Measurements from ENCODE around the gene CEACAM4. TPM values are rescaled to one million over a fixed set of nuclear protein-coding genes. Genes with fewer than 3 reads are reported as not detected.

The CEACAM4 gene
- total and polyA plus RNA-seq, 5 donors from 2014 or later, result 16.1 to 50.2 (median 32.6) TPM

GRCh38 chr19:41570639-41571112, 56.2 kb downstream of the CEACAM4 start:
- Mint-ChIP-seq H3K9me3 (no peaks in the 10 kb centered on the region), H3K36me3 (peaks cover 21% of the 10 kb centered on the region), H3K27ac (peak overlapping the region; percentile 40 to 64 (median 63)), H3K4me3 (peak overlapping the region in 3 of 4 donors; percentile 5 to 52 (median 16)), H3K4me1 (peaks cover 15 to 68% (median 33%) of the 10 kb centered on the region in 4 donors), H3K27me3 (no peaks in the 10 kb centered on the region)
- H3K27me3 ChIP-seq (ENCODE audit: control insufficient read depth, insufficient read depth, low read length), result no peaks in the 10 kb centered on the region
- H3K4me3 ChIP-seq (ENCODE audit: low read depth, low read length), result no peak overlapping the region
- H3K4me1 ChIP-seq (ENCODE audit: control insufficient read depth, insufficient read depth, low read length, poor library complexity, severe bottlenecking), result peaks cover 21% of the 10 kb centered on the region
- no peaks in the 10 kb centered on the region for H3K9me3 ChIP-seq (ENCODE audit: control insufficient read depth in 2 of 2, low read length in 2 of 2)
- peaks cover 31% of the 10 kb centered on the region for H3K36me3 ChIP-seq (ENCODE audit: control insufficient read depth, insufficient read depth, low read length)
- H3K27ac ChIP-seq (ENCODE audit: insufficient read depth, low read length, poor library complexity, severe bottlenecking), result no peak overlapping the region
- ATAC-seq (ENCODE audit: low read depth in 2 of 2) (peak; percentile 93 to 94), DNase-seq (peak; percentile 72 to 85 (median 83))

- Mint-ChIP-seq H3K36me3 (peaks cover 24% of the 10 kb centered on the region), H3K9me3 (no peaks in the 10 kb centered on the region), H3K4me1 (peaks cover 11 to 66% (median 32%) of the 10 kb centered on the region in 4 donors), H3K27me3 (no peaks in the 10 kb centered on the region), H3K4me3 (peak overlapping the region in 1 of 4 donors; percentile 16), H3K27ac (peak overlapping the region in 1 of 3 donors; percentile 64)
- DNase-seq, result no peak
- Histone ChIP-seq H3K27me3 (ENCODE audit: control insufficient read depth, insufficient read depth, low read length) (no peaks in the 10 kb centered on the region), H3K4me1 (ENCODE audit: control insufficient read depth, insufficient read depth, low read length, poor library complexity, severe bottlenecking) (peaks cover 18% of the 10 kb centered on the region), H3K4me3 (ENCODE audit: low read depth, low read length) (no peak overlapping the region), H3K36me3 (ENCODE audit: control insufficient read depth, insufficient read depth, low read length) (peaks cover 31% of the 10 kb centered on the region), H3K27ac (ENCODE audit: insufficient read depth, low read length, poor library complexity, severe bottlenecking) (no peak overlapping the region), H3K9me3 (ENCODE audit: control insufficient read depth in 2 of 2, low read length in 2 of 2) (no peaks in the 10 kb centered on the region)
- no peak for ATAC-seq (ENCODE audit: low read depth in 2 of 2)
These were observed 56.7 kb downstream of the CEACAM4 start for GRCh38 chr19:41570179-41570578.

- Histone ChIP-seq H3K4me3 (ENCODE audit: low read depth, low read length) (no peak overlapping the region), H3K27ac (ENCODE audit: insufficient read depth, low read length, poor library complexity, severe bottlenecking) (no peak overlapping the region), H3K9me3 (ENCODE audit: control insufficient read depth in 2 of 2, low read length in 2 of 2) (no peaks in the 10 kb centered on the region), H3K36me3 (ENCODE audit: control insufficient read depth, insufficient read depth, low read length) (peaks cover 31% of the 10 kb centered on the region), H3K4me1 (ENCODE audit: control insufficient read depth, insufficient read depth, low read length, poor library complexity, severe bottlenecking) (peaks cover 24% of the 10 kb centered on the region), H3K27me3 (ENCODE audit: control insufficient read depth, insufficient read depth, low read length) (no peaks in the 10 kb centered on the region)
- Mint-ChIP-seq H3K4me1 (peaks cover 10 to 63% (median 29%) of the 10 kb centered on the region in 4 donors), H3K36me3 (peaks cover 24% of the 10 kb centered on the region), H3K27me3 (no peaks in the 10 kb centered on the region), H3K27ac (peak overlapping the region in 1 of 3 donors; percentile 38), H3K9me3 (no peaks in the 10 kb centered on the region), H3K4me3 (no peak overlapping the region)
- DNase-seq (no peak), ATAC-seq (ENCODE audit: low read depth in 2 of 2) (no peak)
These were observed 57.3 kb downstream of the CEACAM4 start for GRCh38 chr19:41569481-41570150.

Other genes with a start within 250 kb of the CEACAM4 start
- 13.9 TPM for gene EXOSC5, start 229.7 kb downstream of the CEACAM4 start, total RNA-seq
- gene EXOSC5, start 229.7 kb downstream of the CEACAM4 start, polyA plus RNA-seq, result 10 to 100 TPM; 46.1 to 65.3 (median 58.6) TPM
- 14.3 TPM for gene BCKDHA, start 229.3 kb downstream of the CEACAM4 start, total RNA-seq
- 10 to 100 TPM; 55.8 to 66.0 (median 61.9) TPM for gene BCKDHA, start 229.3 kb downstream of the CEACAM4 start, polyA plus RNA-seq
- gene B3GNT8, start 199.7 kb downstream of the CEACAM4 start, total RNA-seq, result 0.67 TPM
- gene B3GNT8, start 199.7 kb downstream of the CEACAM4 start, polyA plus RNA-seq, result 1 to 10 TPM in 1 of 4 donors, under 1 TPM in 3; 0.45 to 1.0 (median 0.59) TPM
- 26.8 TPM for gene DMAC2, start 187.2 kb downstream of the CEACAM4 start, total RNA-seq
- 10 to 100 TPM; 46.2 to 58.6 (median 48.6) TPM for gene DMAC2, start 187.2 kb downstream of the CEACAM4 start, polyA plus RNA-seq
- not detected for gene ERICH4, start 183.9 kb downstream of the CEACAM4 start, total RNA-seq
- gene ERICH4, start 183.9 kb downstream of the CEACAM4 start, polyA plus RNA-seq, result not detected
- 43.8 TPM for gene CEACAM21, start 50.9 kb downstream of the CEACAM4 start, total RNA-seq
- 10 to 100 TPM; 39.1 to 58.6 (median 46.7) TPM for gene CEACAM21, start 50.9 kb downstream of the CEACAM4 start, polyA plus RNA-seq
- gene CEACAM7, start 61.2 kb upstream of the CEACAM4 start, total RNA-seq, result not detected
- not detected for gene CEACAM7, start 61.2 kb upstream of the CEACAM4 start, polyA plus RNA-seq
- not detected for gene CEACAM5, start 81.6 kb upstream of the CEACAM4 start, total RNA-seq
- gene CEACAM5, start 81.6 kb upstream of the CEACAM4 start, polyA plus RNA-seq, result not detected
- gene CEACAM6, start 128.5 kb upstream of the CEACAM4 start, total RNA-seq, result not detected
- not detected for gene CEACAM6, start 128.5 kb upstream of the CEACAM4 start, polyA plus RNA-seq
- not detected for gene CEACAM3, start 169.5 kb upstream of the CEACAM4 start, total RNA-seq
- gene CEACAM3, start 169.5 kb upstream of the CEACAM4 start, polyA plus RNA-seq, result not detected
- not detected for gene LYPD4, start 217.6 kb upstream of the CEACAM4 start, total RNA-seq
- gene LYPD4, start 217.6 kb upstream of the CEACAM4 start, polyA plus RNA-seq, result not detected
- not detected for gene DMRTC2, start 218.0 kb upstream of the CEACAM4 start, total RNA-seq
- gene DMRTC2, start 218.0 kb upstream of the CEACAM4 start, polyA plus RNA-seq, result not detected
- 2,081 TPM for gene RPS19, start 233.2 kb upstream of the CEACAM4 start, total RNA-seq
- 1,000 to 10,000 TPM; 3,595 to 5,716 (median 4,931) TPM for gene RPS19, start 233.2 kb upstream of the CEACAM4 start, polyA plus RNA-seq